NCI-H526 treated with DMSO at 0.1 percent for 48 hours (cell line): Measurements from ENCODE around the gene EPB41L2.

Experiments
- DNase-seq: peaks from one replicate; lab custom pipeline; 2025; lab: John Stamatoyannopoulos, UW

Gene EPB41L2

GRCh38 chr6:130975325-130975724 is 87.7 kb downstream of the EPB41L2 start:
- no peak for DNase-seq

GRCh38 chr6:130973521-130974277 is 89.3 kb downstream of the EPB41L2 start:
- no peak for DNase-seq

- DNase-seq = no peak
These were observed 91.5 kb downstream of the EPB41L2 start for GRCh38 chr6:130971504-130971903.

- no peak for DNase-seq
These were observed 92.1 kb downstream of the EPB41L2 start for GRCh38 chr6:130970839-130971410.

GRCh38 chr6:130969791-130970491 is 93.1 kb downstream of the EPB41L2 start:
- no peak for DNase-seq

GRCh38 chr6:130969166-130969565 is 93.9 kb downstream of the EPB41L2 start:
- no peak for DNase-seq

- no peak for DNase-seq
These were observed 94.6 kb downstream of the EPB41L2 start for GRCh38 chr6:130968476-130968875.

GRCh38 chr6:130967502-130968445 is 95.3 kb downstream of the EPB41L2 start:
- no peak for DNase-seq

- no peak for DNase-seq
These were observed 96.6 kb downstream of the EPB41L2 start for GRCh38 chr6:130966344-130966980.

GRCh38 chr6:130965656-130966055 is 97.4 kb downstream of the EPB41L2 start:
- DNase-seq = no peak

- DNase-seq = no peak
These were observed 98.0 kb downstream of the EPB41L2 start for GRCh38 chr6:130964808-130965604.

GRCh38 chr6:130964289-130964688 is 98.8 kb downstream of the EPB41L2 start:
- DNase-seq = no peak

GRCh38 chr6:130962966-130963365 is 100.1 kb downstream of the EPB41L2 start:
- no peak for DNase-seq

- DNase-seq = no peak
These were observed 101.9 kb downstream of the EPB41L2 start for GRCh38 chr6:130961148-130961547.

GRCh38 chr6:130959951-130960350 is 103.1 kb downstream of the EPB41L2 start:
- DNase-seq = no peak

- no peak for DNase-seq
These were observed 104.6 kb downstream of the EPB41L2 start for GRCh38 chr6:130958468-130958867.

GRCh38 chr6:130955755-130956154 is 107.3 kb downstream of the EPB41L2 start:
- no peak for DNase-seq

- DNase-seq = no peak
These were observed 113.5 kb downstream of the EPB41L2 start for GRCh38 chr6:130949553-130949952.

- no peak for DNase-seq
These were observed 115.6 kb downstream of the EPB41L2 start for GRCh38 chr6:130947464-130947863.

- no peak for DNase-seq
These were observed 117.0 kb downstream of the EPB41L2 start for GRCh38 chr6:130946076-130946475.
